Superior temporal gyrus (tissue), 1 donor: ENCODE data around the gene FOXO3B.
"Not testable (repeated sequence)": the region's sequence is repeated elsewhere in the genome, so short reads cannot be mapped to it uniquely, and the experiment has no call there.

Experiments
- DNase-seq: peaks from one replicate; pipeline ENCODE4 v3.0.0-alpha.2; 2016; ENCODE audit errors: extremely low spot score

FOXO3B gene

GRCh38 chr17:18650094-18650493 lies 32.0 kb downstream of the FOXO3B start:
- not testable (repeated sequence) for DNase-seq

- not testable (repeated sequence) for DNase-seq
Observed at GRCh38 chr17:18644291-18644690, 37.8 kb downstream of the FOXO3B start, which contains the start of gene TBC1D28. TSS of gene TBC1D28 (minus strand) at chr17:18644391. CDS start at chr17:18641352, 3,039 bp downstream.

- not testable (repeated sequence) for DNase-seq
Observed at GRCh38 chr17:18643124-18643523, 39.0 kb downstream of the FOXO3B start.

GRCh38 chr17:18638357-18638756 lies 43.8 kb downstream of the FOXO3B start:
- not testable (repeated sequence) for DNase-seq

- DNase-seq = not testable (repeated sequence)
Observed at GRCh38 chr17:18636237-18636636, 45.9 kb downstream of the FOXO3B start.

- not testable (repeated sequence) for DNase-seq
Observed at GRCh38 chr17:18635773-18636172, 46.3 kb downstream of the FOXO3B start.

GRCh38 chr17:18634550-18635263 lies 47.4 kb downstream of the FOXO3B start:
- not testable (repeated sequence) for DNase-seq
